AG04450 (cell line): Measurements from ENCODE around the gene LRRC8D. TPM values are rescaled to one million over a fixed set of nuclear protein-coding genes. Genes with fewer than 3 reads are reported as not detected.

ENCODE experiments used
- CTCF ChIA-PET: fragments of 300-600, 350-600 bp; formaldehyde crosslinking; extraction: SDS; loops from one replicate; lab custom pipeline; 2022; ENCODE audit warnings: antibody characterized with exemption, inconsistent platforms; lab: Charles Lee
- POLR2A ChIA-PET: fragments of 350-600 bp; formaldehyde crosslinking; extraction: SDS; loops from one replicate; lab custom pipeline; 2021; ENCODE audit warnings: antibody characterized with exemption, inconsistent platforms; lab: Yijun Ruan, JAX
- DNase-seq: peaks from one replicate; pipeline ENCODE4 v3.0.0-alpha.2; 2011; ENCODE audit warnings: low read depth, low spot score
- H3K27ac ChIP-seq: one replicate; pipeline ENCODE4 v1.5.1; 2012; ENCODE audit warnings: low read depth, low read length, control low read depth
- H3K27me3 ChIP-seq: one replicate; pipeline ENCODE4 v1.6.0; 2012; ENCODE audit warnings: low read length; ENCODE audit not compliant: control insufficient read depth, insufficient read depth
- H3K4me3 ChIP-seq: 2 replicates; pipeline ENCODE4 v1.5.1; 2011; ENCODE audit warnings: mild to moderate bottlenecking, low read depth, low read length, control low read depth
- H3K9me3 ChIP-seq: 2 replicates; pipeline ENCODE4 v1.5.1; 2012; ENCODE audit warnings: low read length; ENCODE audit not compliant: control insufficient read depth, insufficient read depth
- polyA plus RNA-seq: library from polyadenylated mRNA; depleted of rRNA; stranded (reverse); fragments of >200 nt; gene quantifications from 2 replicates; pipeline ENCODE4 v1.2.3, GENCODE V29; 2011
- TF ChIP-seq, protein P1 (sequence below): IDR thresholded peaks from 2 replicates; pipeline ENCODE4 v1.5.1; 2011; ENCODE audit warnings: low read depth, low read length, control low read depth, inconsistent platforms

The LRRC8D gene
- polyA plus RNA-seq, 1 experiment, result 48.7 TPM

- TF ChIP-seq, protein P1, sequence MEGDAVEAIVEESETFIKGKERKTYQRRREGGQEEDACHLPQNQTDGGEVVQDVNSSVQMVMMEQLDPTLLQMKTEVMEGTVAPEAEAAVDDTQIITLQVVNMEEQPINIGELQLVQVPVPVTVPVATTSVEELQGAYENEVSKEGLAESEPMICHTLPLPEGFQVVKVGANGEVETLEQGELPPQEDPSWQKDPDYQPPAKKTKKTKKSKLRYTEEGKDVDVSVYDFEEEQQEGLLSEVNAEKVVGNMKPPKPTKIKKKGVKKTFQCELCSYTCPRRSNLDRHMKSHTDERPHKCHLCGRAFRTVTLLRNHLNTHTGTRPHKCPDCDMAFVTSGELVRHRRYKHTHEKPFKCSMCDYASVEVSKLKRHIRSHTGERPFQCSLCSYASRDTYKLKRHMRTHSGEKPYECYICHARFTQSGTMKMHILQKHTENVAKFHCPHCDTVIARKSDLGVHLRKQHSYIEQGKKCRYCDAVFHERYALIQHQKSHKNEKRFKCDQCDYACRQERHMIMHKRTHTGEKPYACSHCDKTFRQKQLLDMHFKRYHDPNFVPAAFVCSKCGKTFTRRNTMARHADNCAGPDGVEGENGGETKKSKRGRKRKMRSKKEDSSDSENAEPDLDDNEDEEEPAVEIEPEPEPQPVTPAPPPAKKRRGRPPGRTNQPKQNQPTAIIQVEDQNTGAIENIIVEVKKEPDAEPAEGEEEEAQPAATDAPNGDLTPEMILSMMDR, result no peak
- DNase-seq, result no peak
- Histone ChIP-seq H3K4me3 (no peak overlapping the region), H3K27me3 (no peaks in the 10 kb centered on the region), H3K27ac (no peak overlapping the region), H3K9me3 (no peaks in the 10 kb centered on the region)
- CTCF ChIA-PET, result interaction anchor here (0.7 to 2.3 kb wide), 2 partner anchors 11 to 155 kb away, joined by 3 to 9 read pairs; no protein-coding TSS in a partner anchor
- POLR2A ChIA-PET, result interaction anchor here (0.6 kb wide), 1 partner anchor 103 kb away, joined by 3 read pairs; no protein-coding TSS in a partner anchor
Measured at GRCh38 chr1:89832496-89833127, 11.8 kb downstream of the LRRC8D start.

DNA sequence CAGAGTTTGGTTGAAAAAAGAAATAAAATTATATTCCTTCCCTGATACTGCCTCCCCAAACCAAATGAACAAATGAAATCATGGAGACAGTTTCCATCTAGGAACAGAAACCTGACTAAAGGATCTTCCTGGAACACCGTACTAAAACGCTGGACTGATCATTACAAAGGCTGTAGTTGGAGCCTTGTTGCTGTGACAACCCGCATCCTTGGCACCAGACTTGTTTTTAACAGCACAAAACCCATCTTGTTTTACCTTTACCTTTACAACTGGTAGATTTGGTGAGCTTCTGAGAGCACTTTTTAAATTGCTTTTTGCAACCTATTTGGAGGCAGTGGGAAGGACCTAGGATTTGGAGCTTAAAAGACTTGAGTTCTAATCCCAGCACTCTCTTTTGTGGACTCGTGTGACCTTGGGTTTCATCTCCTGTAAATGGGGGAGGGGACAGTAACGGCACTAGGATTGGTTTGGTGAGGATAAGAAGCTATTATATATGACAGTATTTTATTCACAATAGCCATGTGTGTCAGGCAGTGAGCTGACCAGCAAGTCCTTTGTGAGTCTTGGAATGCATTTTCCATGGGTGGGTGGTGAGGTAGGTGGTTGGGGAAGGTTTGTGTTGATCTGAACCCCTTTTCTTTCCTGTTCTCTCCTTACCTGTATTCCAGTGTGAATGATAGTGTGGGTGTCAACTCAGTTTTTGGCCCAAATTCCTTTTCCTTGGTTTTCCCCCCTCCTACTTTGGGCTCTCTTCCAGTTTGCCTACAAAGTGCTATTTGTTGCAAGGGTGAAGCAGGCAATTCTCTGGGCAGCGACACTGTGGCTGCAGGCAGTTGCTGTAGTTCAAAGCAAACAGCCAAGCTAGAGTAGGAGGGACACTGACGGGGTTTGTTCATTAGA is 12.6 kb downstream of the LRRC8D start:
- Histone ChIP-seq H3K4me3 (no peak overlapping the region), H3K27me3 (no peaks in the 10 kb centered on the region), H3K27ac (no peak overlapping the region), H3K9me3 (no peaks in the 10 kb centered on the region)
- TF ChIP-seq, protein P1, result no peak
- ChIA-PET POLR2A (interaction anchor here (0.6 to 0.7 kb wide), 2 partner anchors 12 to 102 kb away, joined by 3 read pairs; partner anchors contain the start of gene LRRC8D), CTCF (interaction anchor here (0.5 to 2.3 kb wide), 4 partner anchors 10 to 1678 kb away, joined by 3 to 9 read pairs (median 6); no protein-coding TSS in a partner anchor)
- no peak for DNase-seq

DNA sequence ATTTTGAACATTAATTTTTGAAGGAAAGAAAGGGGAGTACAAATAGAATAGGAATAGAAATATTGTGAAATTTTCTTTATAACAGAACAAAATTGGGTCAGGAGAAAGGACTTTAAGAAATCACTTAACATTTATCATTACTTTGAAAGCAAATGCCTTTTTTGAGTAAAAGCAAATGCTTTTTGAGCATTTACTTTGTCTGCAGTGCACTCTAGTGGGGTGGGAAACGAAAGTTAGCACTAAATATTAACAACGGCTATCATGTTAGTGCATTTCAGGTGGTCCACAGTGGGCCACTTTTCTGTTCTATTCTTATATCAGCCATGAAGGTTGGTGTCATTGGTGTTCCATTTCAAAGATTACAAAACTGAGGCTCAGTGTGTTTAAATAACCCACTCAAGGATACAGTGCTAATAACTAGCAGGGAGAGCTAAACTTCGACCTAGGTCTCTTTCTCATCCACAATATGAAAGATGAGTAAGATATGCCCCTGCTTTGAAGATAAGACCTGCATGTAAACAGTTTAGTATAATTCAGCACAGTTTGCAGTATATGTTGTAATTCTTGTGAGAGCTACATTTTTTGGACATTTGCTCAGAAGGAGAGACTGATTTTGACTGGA is 13.4 kb downstream of the LRRC8D start:
- Histone ChIP-seq H3K4me3 (no peak overlapping the region), H3K9me3 (no peaks in the 10 kb centered on the region), H3K27me3 (no peaks in the 10 kb centered on the region), H3K27ac (no peak overlapping the region)
- CTCF ChIA-PET, result interaction anchor here (0.5 to 2.3 kb wide), 3 partner anchors 9 to 1678 kb away, joined by 5 to 9 read pairs (median 6); no protein-coding TSS in a partner anchor
- no peak for DNase-seq
- POLR2A ChIA-PET, result interaction anchor here (0.6 to 0.9 kb wide), 3 partner anchors 13 to 812 kb away, joined by 3 to 4 read pairs (median 3); partner anchors contain the start of gene LRRC8D
- TF ChIP-seq, protein P1, result no peak

DNA sequence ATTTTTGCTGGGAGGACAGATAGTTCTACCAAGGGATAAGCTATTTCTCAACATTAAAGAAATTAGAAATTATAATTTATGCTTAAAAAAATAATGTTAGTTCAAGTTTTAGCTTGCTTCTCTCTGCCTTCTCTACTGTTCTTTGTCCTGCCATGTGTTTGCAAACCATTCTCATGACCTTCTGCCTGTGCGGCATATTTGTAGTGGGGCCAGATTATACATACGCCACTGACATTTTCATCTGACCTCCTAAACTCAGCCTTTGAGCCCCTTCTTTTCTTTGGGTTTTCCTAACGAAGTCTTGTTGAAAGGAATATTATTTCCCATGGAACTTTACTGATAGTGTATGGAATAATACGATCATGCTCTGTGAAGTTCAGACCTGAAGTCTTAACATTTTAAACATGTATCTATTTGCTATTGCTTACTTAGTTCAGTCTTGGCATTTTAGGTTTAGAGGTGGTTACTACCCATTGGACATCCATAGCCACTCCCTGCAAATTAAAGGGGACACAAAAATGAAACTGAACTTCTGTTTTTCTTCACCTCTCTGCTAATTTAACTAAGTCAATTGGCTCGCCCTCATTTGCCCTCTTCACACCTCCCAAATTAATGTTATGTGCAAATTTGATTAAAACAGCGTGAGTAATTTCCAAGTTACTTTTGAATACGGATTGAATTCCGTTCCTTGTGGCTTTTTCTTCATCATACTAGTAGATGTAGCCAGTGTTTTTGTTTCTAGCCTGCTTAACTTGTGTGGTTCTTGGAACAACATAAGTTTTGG is 15.6 kb downstream of the LRRC8D start:
- no peak overlapping the region for H3K27ac ChIP-seq
- no peaks in the 10 kb centered on the region for H3K9me3 ChIP-seq
- H3K27me3 ChIP-seq, result no peaks in the 10 kb centered on the region
- CTCF ChIA-PET, result interaction anchor here (0.6 to 1.6 kb wide), 5 partner anchors 11 to 151 kb away, joined by 3 to 8 read pairs (median 4); no protein-coding TSS in a partner anchor
- POLR2A ChIA-PET, result no interaction called here
- no peak overlapping the region for H3K4me3 ChIP-seq
- no peak for DNase-seq
- TF ChIP-seq, protein P1, result no peak
